Caco-2 (cell line): ENCODE measurements around the gene CD2AP. TPM values are rescaled to one million over a fixed set of nuclear protein-coding genes. Genes with fewer than 3 reads are reported as not detected.

Experiments
- BruUV-seq: library from RNA; stranded (reverse); fragments of 400-500 nt; replicated peaks from 2 replicates; lab custom pipeline; 2021; lab: Mats Ljungman, UMichigan
- CTCF ChIA-PET: fragments of 300-600 bp; sonication (Branson Sonifier 250); formaldehyde crosslinking; loops from one replicate; lab custom pipeline; 2022; ENCODE audit warnings: antibody characterized with exemption; lab: Charles Lee
- POLR2A ChIA-PET: fragments of 300-600 bp; sonication (Branson Sonifier 250); formaldehyde crosslinking; loops from one replicate; lab custom pipeline; 2022; ENCODE audit warnings: antibody characterized with exemption; lab: Charles Lee
- DNase-seq, 2 experiments: peaks; one replicate each; pipeline versions ENCODE4 v3.0.0 to v3.0.0-alpha.2; 2020 to 2022
- H3K27me3 ChIP-seq: replicated peaks from 2 replicates; pipeline ENCODE4 v1.6.0; 2011; ENCODE audit warnings: low read length; ENCODE audit not compliant: control insufficient read depth, insufficient read depth
- H3K36me3 ChIP-seq: 2 replicates; pipeline ENCODE4 v1.5.1; 2011; ENCODE audit warnings: low read length; ENCODE audit not compliant: control insufficient read depth, insufficient read depth
- H3K4me1 ChIP-seq: fragments of 250-450 bp; sonication (Bioruptor Pico); 2 replicates; pipeline ENCODE4 v1.5.1; 2020; ENCODE audit warnings: mild to moderate bottlenecking
- H3K4me3 ChIP-seq: 2 replicates; pipeline ENCODE4 v1.5.1; 2011; ENCODE audit warnings: low read depth, mild to moderate bottlenecking, control low read depth, low read length
- H3K9me3 ChIP-seq: fragments of 250-450 bp; sonication (Bioruptor Pico); 2 replicates; pipeline ENCODE4 v1.5.1; 2020; ENCODE audit warnings: mild to moderate bottlenecking, moderate library complexity
- H3K27ac Mint-ChIP-seq: one replicate; pipeline ENCODE4 v1.8.0; 2022; ENCODE audit warnings: mixed read lengths; ENCODE audit not compliant: unreplicated experiment
- H3K27me3 Mint-ChIP-seq: one replicate; pipeline ENCODE4 v1.8.0; 2022; ENCODE audit warnings: mixed read lengths; ENCODE audit not compliant: insufficient read depth, unreplicated experiment
- H3K36me3 Mint-ChIP-seq: one replicate; pipeline ENCODE4 v1.8.0; 2022; ENCODE audit warnings: mild to moderate bottlenecking, mixed read lengths; ENCODE audit not compliant: insufficient read depth, unreplicated experiment
- H3K4me1 Mint-ChIP-seq: one replicate; pipeline ENCODE4 v1.8.0; 2022; ENCODE audit warnings: low read depth, mixed read lengths; ENCODE audit not compliant: unreplicated experiment
- H3K4me3 Mint-ChIP-seq: one replicate; pipeline ENCODE4 v1.8.0; 2022; ENCODE audit warnings: mild to moderate bottlenecking, moderate library complexity, mixed read lengths; ENCODE audit not compliant: unreplicated experiment
- H3K9me3 Mint-ChIP-seq: one replicate; pipeline ENCODE4 v1.8.0; 2022; ENCODE audit warnings: mixed read lengths; ENCODE audit not compliant: unreplicated experiment
- intact Hi-C: fragments of 100-400 bp; cut with micrococcal nuclease; formaldehyde crosslinking; loops from one replicate; pipeline ENCODE4 v1.10.0; 2022; ENCODE audit not compliant: unreplicated experiment
- total RNA-seq: library from RNA; stranded (reverse); gene quantifications from 2 replicates; pipeline ENCODE4 v1.2.3, GENCODE V29; 2022
- TF ChIP-seq, protein P1 (sequence below), 2 experiments: fragments of 200-600 bp in 1 of 2; IDR thresholded peaks; 1 replicate in 1 of 2; 2 replicates in 1 of 2; pipeline versions ENCODE4 v1.5.1 to v1.8.0; 2011 to 2022; ENCODE audit warnings: antibody characterized with exemption in 1 of 2, control low read depth in 1 of 2, inconsistent platforms in 1 of 2, low read depth in 1 of 2, low read length in 1 of 2, mild to moderate bottlenecking in 1 of 2, moderate library complexity in 1 of 2; ENCODE audit not compliant: insufficient read depth in 1 of 2, severe bottlenecking in 1 of 2, unreplicated experiment in 1 of 2

The CD2AP gene
- total RNA-seq, 1 experiment from 2014 or later: 65.3 TPM

DNA sequence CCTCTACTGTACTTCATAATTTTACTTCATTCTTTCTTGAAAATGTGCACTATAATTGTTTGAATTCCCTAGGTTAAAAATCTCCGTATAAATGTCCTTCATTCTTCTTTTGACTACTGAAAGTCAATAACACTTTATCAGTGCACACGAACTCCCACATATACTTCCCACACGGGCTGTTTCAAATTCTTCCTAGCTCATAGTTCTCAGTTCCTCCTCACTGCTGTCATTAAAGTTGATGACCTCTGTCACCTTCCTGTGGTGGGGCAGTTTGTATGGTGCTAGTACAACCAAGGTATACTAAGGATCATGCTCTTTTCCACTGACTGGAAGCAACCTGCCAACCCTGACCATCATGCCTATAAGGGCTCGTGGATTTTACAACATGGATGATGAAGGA is 40.0 kb upstream of the CD2AP start:
- H3K4me3 ChIP-seq: no peak overlapping the region
- H3K4me1 Mint-ChIP-seq: peaks cover 7% of the 10 kb centered on the region
- no peak overlapping the region for H3K27ac Mint-ChIP-seq
- H3K27me3 ChIP-seq: no peaks in the 10 kb centered on the region
- TF ChIP-seq, protein P1, sequence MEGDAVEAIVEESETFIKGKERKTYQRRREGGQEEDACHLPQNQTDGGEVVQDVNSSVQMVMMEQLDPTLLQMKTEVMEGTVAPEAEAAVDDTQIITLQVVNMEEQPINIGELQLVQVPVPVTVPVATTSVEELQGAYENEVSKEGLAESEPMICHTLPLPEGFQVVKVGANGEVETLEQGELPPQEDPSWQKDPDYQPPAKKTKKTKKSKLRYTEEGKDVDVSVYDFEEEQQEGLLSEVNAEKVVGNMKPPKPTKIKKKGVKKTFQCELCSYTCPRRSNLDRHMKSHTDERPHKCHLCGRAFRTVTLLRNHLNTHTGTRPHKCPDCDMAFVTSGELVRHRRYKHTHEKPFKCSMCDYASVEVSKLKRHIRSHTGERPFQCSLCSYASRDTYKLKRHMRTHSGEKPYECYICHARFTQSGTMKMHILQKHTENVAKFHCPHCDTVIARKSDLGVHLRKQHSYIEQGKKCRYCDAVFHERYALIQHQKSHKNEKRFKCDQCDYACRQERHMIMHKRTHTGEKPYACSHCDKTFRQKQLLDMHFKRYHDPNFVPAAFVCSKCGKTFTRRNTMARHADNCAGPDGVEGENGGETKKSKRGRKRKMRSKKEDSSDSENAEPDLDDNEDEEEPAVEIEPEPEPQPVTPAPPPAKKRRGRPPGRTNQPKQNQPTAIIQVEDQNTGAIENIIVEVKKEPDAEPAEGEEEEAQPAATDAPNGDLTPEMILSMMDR (IDR thresholded peaks at IDR 0.05; ENCODE audit: insufficient read depth in 1 of 2, low read depth in 1 of 2, low read length in 1 of 2, severe bottlenecking in 1 of 2, unreplicated experiment in 1 of 2): no peak
- H3K27me3 Mint-ChIP-seq: no peaks in the 10 kb centered on the region
- ChIA-PET POLR2A (no interaction called here), CTCF (interaction anchor here (0.5 kb wide), 1 partner anchor 56 kb away, joined by 3 read pairs; no protein-coding TSS in a partner anchor)
- no peak for DNase-seq
- BruUV-seq: no TSS peak
- H3K4me1 ChIP-seq: peaks cover 14% of the 10 kb centered on the region; the same call in 1 of the 2 replicates
- no peaks in the 10 kb centered on the region for H3K36me3 Mint-ChIP-seq
- H3K4me3 Mint-ChIP-seq: no peak overlapping the region
- no peaks in the 10 kb centered on the region for H3K36me3 ChIP-seq
- intact Hi-C loops: no loop called here
- H3K9me3 ChIP-seq: no peaks in the 10 kb centered on the region
- H3K9me3 Mint-ChIP-seq: no peaks in the 10 kb centered on the region

DNA sequence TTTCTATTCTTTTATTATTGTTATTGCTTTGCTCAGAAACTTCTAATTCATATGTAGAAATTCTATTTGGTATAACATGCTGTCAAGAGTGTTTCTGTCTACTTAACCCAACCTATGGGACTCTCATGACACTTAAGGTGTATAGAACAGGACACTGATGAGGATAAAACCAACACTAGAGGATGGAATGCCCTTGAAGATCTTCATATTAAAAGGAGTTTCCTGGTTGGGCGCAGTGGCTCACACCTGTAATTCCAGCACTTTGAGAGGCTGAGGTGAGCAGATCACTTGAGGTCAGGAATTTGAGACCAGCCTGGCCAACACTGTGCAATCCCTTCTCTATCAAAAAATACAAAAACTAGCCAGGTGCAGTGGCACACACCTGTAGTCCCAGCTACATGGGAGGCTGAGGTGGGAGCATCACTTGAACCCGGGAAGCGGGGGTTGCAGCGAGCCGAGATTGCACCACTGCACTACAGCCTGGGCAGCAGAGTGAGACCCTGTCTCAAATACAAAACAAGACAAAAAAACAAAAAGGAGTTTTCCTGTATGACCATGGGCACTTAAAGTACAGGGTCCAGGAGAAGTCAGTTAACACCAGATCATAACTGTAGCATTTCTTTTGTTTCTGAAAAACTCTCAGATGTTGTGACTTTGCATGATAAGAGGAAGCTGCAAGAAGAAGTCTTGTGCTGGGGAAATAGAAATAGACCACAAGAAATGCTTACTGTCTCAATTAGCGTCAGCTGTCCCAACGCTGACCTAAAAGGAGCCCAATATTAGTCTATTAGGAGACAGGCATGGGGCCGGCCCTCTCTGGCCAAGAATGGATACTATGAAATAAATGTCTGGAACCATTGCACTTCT is 38.9 kb upstream of the CD2AP start:
- no peaks in the 10 kb centered on the region for H3K27me3 ChIP-seq
- intact Hi-C loops: no loop called here

DNA sequence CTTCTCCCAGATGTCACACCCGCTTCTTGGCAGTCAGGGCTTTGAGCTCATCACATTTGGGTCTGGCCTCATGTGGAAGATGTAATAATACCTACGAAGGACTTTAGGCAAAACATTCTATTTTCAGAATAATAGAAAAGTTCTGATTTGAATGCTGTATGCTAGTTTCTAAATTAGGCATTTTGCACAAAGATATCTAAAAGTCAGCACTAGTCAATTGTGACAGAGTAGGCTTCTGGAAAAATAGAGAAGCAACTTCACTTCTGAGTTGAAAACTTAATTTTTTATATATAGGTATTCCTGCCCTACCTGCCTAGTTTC is 38.3 kb upstream of the CD2AP start:
- CTCF ChIA-PET: no interaction called here
- Mint-ChIP-seq H3K4me3 (no peak overlapping the region), H3K27ac (no peak overlapping the region), H3K9me3 (no peaks in the 10 kb centered on the region), H3K4me1 (peaks cover 7% of the 10 kb centered on the region), H3K27me3 (no peaks in the 10 kb centered on the region), H3K36me3 (no peaks in the 10 kb centered on the region)
- TF ChIP-seq, protein P1 (IDR thresholded peaks at IDR 0.05; ENCODE audit: insufficient read depth in 1 of 2, low read depth in 1 of 2, low read length in 1 of 2, severe bottlenecking in 1 of 2, unreplicated experiment in 1 of 2): no peak
- POLR2A ChIA-PET: no interaction called here
- BruUV-seq: no TSS peak
- no peak for DNase-seq
- Histone ChIP-seq H3K4me3 (no peak overlapping the region), H3K27me3 (no peaks in the 10 kb centered on the region), H3K9me3 (no peaks in the 10 kb centered on the region), H3K4me1 (peaks cover 11% of the 10 kb centered on the region; the same call in 1 of the 2 replicates), H3K36me3 (no peaks in the 10 kb centered on the region)
- intact Hi-C loops: no loop called here

More for the DNA sequence above, 38.9 kb upstream of the CD2AP start:
- Histone ChIP-seq H3K36me3 (no peaks in the 10 kb centered on the region), H3K4me3 (no peak overlapping the region), H3K4me1 (peaks cover 14% of the 10 kb centered on the region; the same call in 1 of the 2 replicates), H3K9me3 (no peaks in the 10 kb centered on the region)
- H3K27ac Mint-ChIP-seq: no peak overlapping the region
- H3K27me3 Mint-ChIP-seq: no peaks in the 10 kb centered on the region
- H3K36me3 Mint-ChIP-seq: no peaks in the 10 kb centered on the region
- H3K4me1 Mint-ChIP-seq: peaks cover 7% of the 10 kb centered on the region
- no peak for DNase-seq
- H3K4me3 Mint-ChIP-seq: no peak overlapping the region
- TF ChIP-seq, protein P1 (IDR thresholded peaks at IDR 0.05; ENCODE audit: insufficient read depth in 1 of 2, low read depth in 1 of 2, low read length in 1 of 2, severe bottlenecking in 1 of 2, unreplicated experiment in 1 of 2): no peak
- H3K9me3 Mint-ChIP-seq: no peaks in the 10 kb centered on the region
- ChIA-PET CTCF (no interaction called here), POLR2A (no interaction called here)
- BruUV-seq: no TSS peak
